RPMI8226 (cell line): ENCODE data around the gene MLC1.
"Not testable (repeated sequence)": the region's sequence is repeated elsewhere in the genome, so short reads cannot be mapped to it uniquely, and the experiment has no call there.

Experiments used
- DNase-seq: peaks from one replicate; pipeline ENCODE4 v3.0.0-alpha.2; 2015

Gene MLC1

GRCh38 chr22:50101870-50102565, 16.8 kb upstream of the MLC1 start:
- no peak for DNase-seq

- DNase-seq: no peak
Measured at GRCh38 chr22:50098052-50098451, 12.8 kb upstream of the MLC1 start.

DNA sequence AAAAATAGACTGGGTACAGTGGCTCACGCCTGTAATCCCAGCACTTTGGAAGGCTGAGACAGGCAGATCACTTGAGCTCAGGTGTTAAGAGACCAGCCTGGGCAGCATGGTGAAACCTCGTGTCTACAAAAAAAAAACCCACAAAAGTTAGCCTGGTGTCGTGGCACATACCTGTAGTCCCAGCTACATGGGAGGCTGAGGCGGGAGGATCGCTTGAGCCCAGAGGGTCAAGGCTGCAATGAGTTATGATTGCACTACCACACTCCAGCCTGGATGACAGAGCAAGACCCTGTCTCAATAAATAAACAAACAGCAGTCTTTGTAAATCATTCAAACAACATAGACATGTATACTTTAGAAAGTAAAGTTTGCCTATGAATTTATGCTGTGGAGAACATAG, 7.1 kb upstream of the MLC1 start:
- no peak for DNase-seq

DNA sequence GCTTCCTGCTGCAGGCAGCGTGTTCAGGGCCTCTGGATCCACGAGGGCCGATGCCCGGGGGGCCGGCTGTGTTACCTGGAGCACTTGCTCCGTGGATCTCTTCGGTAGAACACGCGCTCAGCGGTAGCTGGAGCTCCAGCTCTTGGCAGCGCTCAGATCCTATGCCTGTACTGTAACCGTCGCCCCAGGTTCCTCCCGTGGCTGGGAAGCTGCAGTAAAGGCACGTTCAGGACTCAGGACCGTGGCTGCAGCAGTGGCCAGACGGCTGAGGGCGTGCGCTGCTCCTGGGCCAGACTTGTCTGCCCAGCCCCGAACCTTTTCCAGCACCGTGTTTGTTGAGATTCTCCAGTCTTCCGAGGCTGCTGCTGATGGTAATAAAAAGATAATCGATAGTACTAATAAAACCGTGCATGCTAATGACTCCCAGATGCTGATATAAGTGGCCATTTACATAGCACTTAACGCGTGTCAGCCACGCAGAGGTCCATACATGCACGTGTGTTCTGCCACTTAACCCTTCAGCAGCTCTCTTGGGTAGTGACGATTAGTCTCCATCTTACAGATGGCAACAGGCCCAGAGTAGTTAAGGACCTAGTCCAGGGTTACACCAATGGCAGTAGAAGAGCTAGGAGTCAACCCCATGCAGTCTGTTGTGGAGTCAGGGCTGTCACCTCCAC, 6.0 kb upstream of the MLC1 start:
- no peak for DNase-seq

DNA sequence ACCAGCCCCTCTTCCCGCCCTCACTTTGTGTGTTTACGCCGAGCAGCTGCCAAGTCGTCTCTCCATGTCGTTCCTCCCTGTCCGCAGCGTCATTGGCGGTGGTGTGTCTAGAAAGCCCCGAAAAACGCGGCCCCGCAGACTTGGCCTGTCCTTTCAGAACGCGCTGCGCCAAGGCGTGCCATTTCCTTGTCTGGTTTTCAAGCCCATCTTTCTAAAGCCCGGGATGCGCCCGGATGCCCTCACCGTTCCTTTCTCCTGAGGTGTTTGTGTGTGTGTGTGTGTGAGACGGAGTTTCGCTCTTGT, 5.1 kb upstream of the MLC1 start:
- DNase-seq: no peak

DNA sequence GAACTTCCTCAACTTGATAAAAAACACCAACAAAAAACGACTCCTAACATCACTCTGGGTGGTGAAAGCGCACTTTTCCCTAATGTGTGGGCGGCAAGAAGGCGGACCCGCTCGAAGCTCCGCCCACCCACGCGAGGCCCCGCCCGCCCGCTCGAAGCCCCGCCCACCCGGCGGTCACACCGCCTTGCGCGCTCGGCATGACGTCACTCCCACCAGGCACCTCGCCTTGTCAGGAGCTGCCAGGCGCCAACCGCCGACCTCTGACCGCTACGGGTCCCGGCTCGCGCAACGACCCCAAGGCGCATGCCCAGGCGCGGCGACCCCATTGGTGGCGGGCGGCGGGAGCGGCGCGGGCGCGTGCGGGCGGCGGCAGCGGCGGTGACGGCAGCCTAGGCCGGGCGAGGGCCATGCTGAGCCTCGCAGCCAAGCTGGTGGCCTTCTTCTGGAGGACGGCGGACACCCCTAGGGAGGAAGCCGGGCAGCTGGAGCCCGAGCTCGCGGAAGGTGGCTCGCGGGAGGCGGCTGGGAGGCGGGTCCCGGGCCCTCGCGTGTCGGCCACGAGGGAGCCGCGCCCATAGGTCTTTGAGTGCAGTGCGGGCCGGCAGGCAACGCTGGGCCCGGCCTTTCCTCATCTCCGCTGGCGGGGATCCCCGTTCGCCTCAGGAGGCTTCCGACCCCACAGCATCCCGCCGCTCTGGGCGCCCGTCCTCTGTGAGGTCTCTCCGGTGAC, 4.6 kb upstream of the MLC1 start, which contains the start of gene MOV10L1:
Gene MOV10L1, plus strand, starts transcription at position 325 of the 730 bp plus-strand sequence. Its CDS starts 83 bp downstream, at position 408.
- no peak for DNase-seq

- no peak for DNase-seq
Measured at GRCh38 chr22:50089231-50089630, 4.0 kb upstream of the MLC1 start.

- no peak for DNase-seq
Measured at GRCh38 chr22:50088096-50088495, 2.9 kb upstream of the MLC1 start.

- DNase-seq: no peak
Measured at GRCh38 chr22:50087646-50088045, 2.4 kb upstream of the MLC1 start.

GRCh38 chr22:50086975-50087374, 1.7 kb upstream of the MLC1 start:
- not testable (repeated sequence) for DNase-seq

DNA sequence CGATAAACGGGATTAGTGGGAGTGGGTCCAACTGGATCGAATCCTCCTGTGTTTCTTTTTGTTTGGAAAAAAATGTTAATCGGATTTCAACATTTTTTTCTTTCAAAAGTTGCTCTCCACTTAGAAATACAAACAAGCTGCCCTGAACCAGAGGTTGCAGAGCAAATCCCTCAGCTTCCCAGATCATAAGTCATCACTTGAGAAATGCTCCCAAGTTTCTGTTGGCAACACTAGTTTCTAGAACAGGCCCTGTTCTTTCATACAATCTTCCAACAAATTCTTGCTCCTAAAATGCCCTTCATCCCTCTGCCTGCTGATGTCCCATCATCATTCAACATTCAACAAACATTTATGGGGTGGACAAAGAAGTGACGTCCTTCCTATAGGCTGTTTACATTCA, 1.3 kb upstream of the MLC1 start:
- DNase-seq: no peak

- no peak for DNase-seq
Measured at GRCh38 chr22:50084614-50085021, 608 bp downstream of the MLC1 start.

DNA sequence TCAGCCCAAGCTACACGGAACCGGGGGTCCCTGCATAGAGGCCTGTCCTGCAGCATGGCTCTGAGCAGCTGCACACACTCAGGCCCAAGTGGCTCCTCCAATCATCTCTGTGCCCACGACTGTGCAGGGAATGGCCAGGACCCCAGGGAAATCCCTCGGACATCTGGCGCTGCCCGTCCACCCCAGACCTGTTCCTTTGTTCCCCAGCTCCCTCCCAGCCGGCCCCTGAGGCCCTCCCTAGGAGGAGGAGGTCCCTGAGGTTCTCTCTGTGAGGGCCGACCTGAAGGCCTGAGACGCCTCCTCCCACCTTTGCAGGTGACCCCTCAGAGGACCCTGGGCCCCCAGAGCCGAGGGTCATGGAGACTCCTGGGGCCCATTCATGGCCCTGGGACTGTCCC, 1.1 kb downstream of the MLC1 start:
- no peak for DNase-seq

GRCh38 chr22:50083462-50084079, 1.7 kb downstream of the MLC1 start:
- no peak for DNase-seq

- DNase-seq: peak; percentile 37
Measured at GRCh38 chr22:50082961-50083461, 2.2 kb downstream of the MLC1 start.

DNA sequence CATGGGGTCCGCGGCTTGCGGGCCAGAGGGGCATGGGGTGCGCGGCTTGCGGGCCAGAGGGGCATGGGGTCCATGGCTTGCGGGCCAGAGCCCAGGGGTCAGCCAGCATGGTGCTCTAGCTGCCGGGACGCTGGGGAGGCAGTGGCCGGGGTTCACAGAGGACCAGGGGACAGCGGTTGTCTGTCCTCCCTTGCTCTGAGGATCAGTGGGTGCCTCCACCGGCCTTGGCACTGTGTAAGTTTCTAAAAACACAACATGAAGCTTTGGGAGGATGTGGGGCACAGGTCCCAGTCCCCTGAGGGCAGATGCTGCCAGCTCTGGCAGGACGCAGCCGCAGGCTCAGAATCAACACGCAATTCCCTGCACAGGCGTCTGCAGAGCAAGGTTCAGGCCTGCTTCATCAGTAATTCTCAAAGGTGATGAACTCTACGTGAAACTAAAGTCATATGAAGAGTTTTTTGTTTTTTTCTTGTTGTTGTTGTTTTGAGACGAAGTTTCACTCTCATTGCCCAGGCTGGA, 3.0 kb downstream of the MLC1 start:
- DNase-seq: no peak

DNA sequence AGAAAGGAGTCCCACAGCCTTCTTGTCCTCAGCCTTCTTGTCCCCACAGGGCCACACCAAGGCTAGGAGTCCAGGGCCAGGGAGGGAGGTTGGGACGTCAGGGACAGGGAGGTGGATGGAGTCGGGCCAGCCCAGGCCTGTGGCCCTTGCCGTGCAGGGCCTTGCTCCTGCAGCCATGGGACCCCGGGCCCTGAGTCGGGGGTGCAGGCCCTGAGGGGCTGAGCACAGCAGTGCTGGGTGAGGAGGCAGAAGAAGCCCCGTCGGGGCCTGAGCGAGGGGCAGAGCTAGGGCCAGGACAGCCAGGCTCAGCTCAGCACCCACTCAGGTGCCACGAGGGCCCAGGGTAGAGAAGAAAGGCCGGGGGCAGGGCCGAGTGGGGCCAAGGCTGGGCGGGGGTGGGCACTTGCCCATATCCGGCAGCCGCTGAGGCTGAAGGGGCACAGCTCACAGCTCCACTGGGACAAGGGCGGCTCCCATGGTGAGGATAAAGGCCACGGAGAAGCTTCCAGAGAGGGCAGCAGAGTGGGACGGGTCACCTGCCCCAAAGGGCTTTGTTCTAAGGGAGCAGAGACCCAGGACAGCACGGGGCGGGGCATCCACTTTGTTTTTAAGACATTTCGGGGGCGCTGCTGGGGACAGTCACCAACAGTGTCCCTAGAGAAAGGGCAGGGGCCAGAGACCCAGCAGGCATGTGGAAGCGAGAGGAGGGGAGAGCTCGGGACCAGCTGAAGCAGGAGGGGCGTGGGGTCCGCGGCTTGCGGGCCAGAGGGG, 3.6 kb downstream of the MLC1 start:
- no peak for DNase-seq

DNA sequence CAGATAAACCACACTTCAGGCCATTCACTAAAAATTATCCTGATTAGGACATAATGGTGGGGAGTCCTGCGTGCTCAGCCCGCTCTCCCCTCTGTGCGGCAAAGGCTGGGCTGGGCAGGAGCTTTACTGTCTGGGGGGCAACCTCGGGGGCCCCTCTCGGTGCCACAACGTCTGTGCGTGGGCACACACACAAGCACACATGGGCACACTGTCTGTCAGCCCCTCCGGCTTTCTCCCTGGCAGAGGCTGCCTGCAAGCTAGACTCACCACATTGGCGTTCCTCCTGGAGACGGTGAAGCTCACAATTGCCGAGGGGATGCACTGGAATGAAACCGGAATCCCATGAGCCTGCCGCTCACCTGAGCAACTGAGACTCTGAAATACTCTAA, 5.2 kb downstream of the MLC1 start:
- DNase-seq: no peak

DNA sequence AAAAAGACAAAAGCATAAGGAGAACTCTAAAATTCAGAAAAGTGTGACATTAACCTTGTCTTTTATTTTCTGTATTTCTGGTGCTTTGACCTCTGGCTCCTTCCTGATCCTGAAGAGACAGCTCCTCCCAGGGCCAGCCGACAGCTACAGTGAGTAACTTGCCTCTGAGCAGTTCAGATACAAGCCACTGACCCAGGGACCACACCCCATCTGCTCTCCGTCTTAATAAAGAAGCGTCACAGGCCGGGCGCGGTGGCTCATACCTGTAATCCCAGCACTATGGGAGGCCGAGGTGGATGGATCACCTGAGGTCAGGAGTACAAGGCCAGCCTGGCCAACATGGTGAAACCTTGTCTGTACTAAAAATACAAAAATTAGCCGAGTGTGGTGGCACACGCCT, 6.5 kb downstream of the MLC1 start:
- DNase-seq: no peak

DNA sequence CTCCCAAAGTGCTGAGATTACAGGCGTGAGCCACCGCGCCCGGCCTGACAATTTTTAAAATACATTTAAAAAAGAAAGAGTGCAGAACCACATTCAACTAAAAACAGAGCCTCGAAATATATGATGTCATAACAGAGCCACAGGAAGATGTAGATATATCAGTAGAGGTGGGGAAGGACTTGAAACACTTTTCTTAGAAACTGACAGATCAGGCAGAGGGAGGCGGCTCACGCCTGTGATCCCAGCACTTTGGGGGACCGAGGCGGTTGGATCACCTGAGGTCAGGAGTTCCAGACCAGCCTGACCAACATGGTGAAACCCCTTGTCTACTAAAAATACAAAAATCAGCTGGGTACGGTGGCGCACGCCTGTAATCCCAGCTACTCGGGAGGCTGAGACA, 7.0 kb downstream of the MLC1 start:
- DNase-seq: no peak

DNA sequence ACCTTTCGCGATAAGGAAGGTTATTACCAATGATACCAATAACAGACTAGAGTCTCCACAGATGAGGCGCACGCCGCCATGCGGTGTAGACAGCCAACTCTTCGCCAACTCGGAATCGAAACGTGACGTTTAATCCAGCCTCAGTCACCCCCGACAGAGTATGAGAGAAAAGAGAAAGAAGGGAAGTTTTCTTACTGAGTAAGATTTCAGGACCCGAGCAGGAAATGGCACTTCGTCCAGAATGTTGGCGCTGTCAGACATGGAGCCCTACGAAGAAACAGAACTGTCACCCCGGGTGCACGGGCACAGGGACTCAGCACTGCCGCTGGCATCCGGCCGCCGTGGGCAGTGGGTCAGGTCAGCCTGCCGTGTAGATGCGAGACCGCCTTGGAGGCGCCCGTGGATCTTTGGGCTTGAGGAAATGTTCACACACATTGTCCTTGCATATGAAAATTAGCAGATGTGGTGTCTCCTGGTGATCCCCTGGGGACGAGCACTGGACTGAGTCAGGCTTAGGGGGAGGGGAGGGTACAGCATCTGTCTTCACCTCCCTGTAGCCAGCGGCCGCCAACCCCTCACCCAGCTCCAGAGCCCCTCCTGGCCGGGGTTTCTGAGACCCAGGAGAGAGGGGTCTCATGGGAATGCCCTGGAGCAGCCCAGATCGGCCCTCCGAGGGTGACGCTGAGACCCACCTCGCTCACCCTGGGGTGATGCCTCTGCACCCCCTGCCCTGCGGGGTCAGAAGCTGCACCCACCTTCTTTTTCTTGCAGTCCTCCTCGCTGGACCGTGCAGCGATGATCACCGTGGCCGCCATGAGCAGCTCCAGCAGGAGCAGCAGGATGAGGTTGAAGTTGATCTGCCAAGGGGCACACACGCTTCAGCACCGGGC, 8.3 kb downstream of the MLC1 start:
- DNase-seq: no peak
